ENCODE data around the gene PKD1. TPM values are rescaled to one million over a fixed set of nuclear protein-coding genes. Genes with fewer than 3 reads are reported as not detected.

The PKD1 gene
- total RNA-seq, 5 donors from 2014 or later (not counting 1 experiment from before 2014, with no cell fraction given): 99.4 to 152 (median 137) TPM

DNA sequence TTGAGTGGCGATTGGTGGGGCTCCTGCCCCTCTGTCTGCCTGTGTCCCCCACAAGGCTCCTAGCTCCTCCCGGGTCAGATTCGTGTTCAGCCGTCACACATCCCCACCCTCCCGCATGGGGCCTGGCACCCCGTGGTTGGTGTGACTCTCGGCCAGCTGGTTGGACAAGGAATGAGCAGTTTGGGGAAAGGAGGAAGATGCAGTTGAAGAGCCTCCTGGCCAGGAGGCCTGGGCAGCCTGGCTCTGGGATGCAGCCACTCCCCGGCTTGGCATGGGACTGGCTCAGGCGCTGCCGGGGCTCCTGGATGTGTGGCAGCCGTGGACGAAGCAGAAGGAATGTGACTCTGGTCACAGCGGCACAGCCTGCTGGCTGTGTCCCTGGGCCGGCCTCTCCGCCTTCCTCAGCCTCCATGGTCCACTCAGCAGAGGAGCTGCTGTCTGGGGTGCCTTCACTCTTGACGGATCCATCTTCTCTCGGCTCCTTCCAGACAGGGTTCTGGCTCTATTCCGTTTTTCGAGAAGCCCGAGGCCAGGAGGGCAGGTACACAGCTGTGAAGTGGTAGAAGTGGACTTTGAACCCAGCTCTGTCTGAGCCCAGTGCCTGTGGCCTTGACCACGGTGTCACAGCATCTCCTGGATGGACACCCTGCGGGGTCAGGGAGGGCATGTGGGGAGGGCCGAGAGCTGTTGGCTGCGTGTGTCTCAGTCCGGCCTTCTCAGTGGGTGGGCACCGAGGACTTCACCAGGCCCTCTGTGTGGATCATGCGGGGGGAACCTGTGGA is 22.0 kb upstream of the PKD1 start:
- ChIA-PET CTCF (no interaction called here), POLR2A (no interaction called here)
- H3K9me3 ChIP-seq: no peaks in the 10 kb centered on the region
- H3K36me3 ChIP-seq (ENCODE audit: control insufficient read depth in 2 of 2, extremely low read depth in 1 of 2, insufficient read depth in 1 of 2, low read length in 1 of 2): peaks cover 2 to 4% of the 10 kb centered on the region in 2 donors
- WGBS (ENCODE audit: insufficient coverage): 97% methylated on average over 19 of the region's 27 CpGs
- Mint-ChIP-seq H3K4me3 (peak overlapping the region; percentile 79 to 96 (median 94)), H3K36me3 (peaks cover 2% of the 10 kb centered on the region), H3K27ac (peak overlapping the region in 1 of 2 donors; percentile 6), H3K4me1 (peaks cover 42 to 53% (median 43%) of the 10 kb centered on the region in 3 donors), H3K9me3 (no peaks in the 10 kb centered on the region), H3K27me3 (no peaks in the 10 kb centered on the region)
- ATAC-seq (replicated peaks in 1 of 4) (no peak), DNase-seq (no peak)
- peaks cover 14 to 73% of the 10 kb centered on the region in 2 experiments for H3K4me1 ChIP-seq (ENCODE audit: control insufficient read depth in 1 of 2, extremely low read depth in 1 of 2, insufficient read depth in 2 of 2, low read length in 2 of 2)
- no peak overlapping the region for H3K4me3 ChIP-seq (ENCODE audit: control insufficient read depth in 1 of 2, extremely low read depth in 1 of 2, low read length in 1 of 2)
- peaks cover 0 to 6% of the 10 kb centered on the region in 2 experiments for H3K27me3 ChIP-seq (replicated peaks in 1 of 2; ENCODE audit: control insufficient read depth in 2 of 2, extremely low read depth in 1 of 2, insufficient read depth in 2 of 2, low read length in 1 of 2)
- no peak overlapping the region for H3K27ac ChIP-seq (ENCODE audit: low read length)

DNA sequence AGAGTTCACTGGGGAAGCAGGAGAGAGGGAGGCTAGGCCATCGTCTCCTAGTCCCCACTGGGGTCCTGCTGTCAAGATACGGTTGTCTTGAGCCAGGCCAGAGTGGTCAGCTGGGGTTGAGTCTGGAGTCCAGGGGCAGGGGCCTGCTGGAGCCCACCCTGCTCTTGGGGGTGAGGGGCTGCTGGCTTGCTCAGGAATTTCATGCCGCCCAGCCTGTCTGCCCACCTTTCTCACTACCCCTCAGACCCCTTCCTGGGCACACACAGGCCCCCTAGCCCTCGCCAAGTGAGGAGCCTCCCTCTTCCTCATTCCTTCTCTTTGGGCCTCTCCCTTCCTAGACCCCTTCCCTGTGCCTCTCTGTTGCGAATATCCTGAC is 21.1 kb upstream of the PKD1 start:
- peaks cover 17 to 76% of the 10 kb centered on the region in 2 experiments for H3K4me1 ChIP-seq (ENCODE audit: control insufficient read depth in 1 of 2, extremely low read depth in 1 of 2, insufficient read depth in 2 of 2, low read length in 2 of 2)
- 66% methylated on average over 3 of the region's 5 CpGs for WGBS (ENCODE audit: insufficient coverage)
- POLR2A ChIA-PET: no interaction called here
- no peak overlapping the region for H3K4me3 ChIP-seq (ENCODE audit: control insufficient read depth in 1 of 2, extremely low read depth in 1 of 2, low read length in 1 of 2)
- Mint-ChIP-seq H3K9me3 (no peaks in the 10 kb centered on the region), H3K4me1 (peaks cover 42 to 58% (median 48%) of the 10 kb centered on the region in 3 donors), H3K36me3 (peaks cover 2% of the 10 kb centered on the region), H3K4me3 (peak overlapping the region; percentile 79 to 96 (median 94)), H3K27ac (no peak overlapping the region), H3K27me3 (no peaks in the 10 kb centered on the region)
- peaks cover 2 to 6% of the 10 kb centered on the region in 2 donors for H3K36me3 ChIP-seq (ENCODE audit: control insufficient read depth in 2 of 2, extremely low read depth in 1 of 2, insufficient read depth in 1 of 2, low read length in 1 of 2)
- H3K27me3 ChIP-seq (replicated peaks in 1 of 2; ENCODE audit: control insufficient read depth in 2 of 2, extremely low read depth in 1 of 2, insufficient read depth in 2 of 2, low read length in 1 of 2): peaks cover 0 to 6% of the 10 kb centered on the region in 2 experiments
- ATAC-seq (replicated peaks in 1 of 4): no peak
- CTCF ChIA-PET: no interaction called here
- no peak for DNase-seq
- no peak overlapping the region for H3K27ac ChIP-seq (ENCODE audit: low read length)
- H3K9me3 ChIP-seq: no peaks in the 10 kb centered on the region

DNA sequence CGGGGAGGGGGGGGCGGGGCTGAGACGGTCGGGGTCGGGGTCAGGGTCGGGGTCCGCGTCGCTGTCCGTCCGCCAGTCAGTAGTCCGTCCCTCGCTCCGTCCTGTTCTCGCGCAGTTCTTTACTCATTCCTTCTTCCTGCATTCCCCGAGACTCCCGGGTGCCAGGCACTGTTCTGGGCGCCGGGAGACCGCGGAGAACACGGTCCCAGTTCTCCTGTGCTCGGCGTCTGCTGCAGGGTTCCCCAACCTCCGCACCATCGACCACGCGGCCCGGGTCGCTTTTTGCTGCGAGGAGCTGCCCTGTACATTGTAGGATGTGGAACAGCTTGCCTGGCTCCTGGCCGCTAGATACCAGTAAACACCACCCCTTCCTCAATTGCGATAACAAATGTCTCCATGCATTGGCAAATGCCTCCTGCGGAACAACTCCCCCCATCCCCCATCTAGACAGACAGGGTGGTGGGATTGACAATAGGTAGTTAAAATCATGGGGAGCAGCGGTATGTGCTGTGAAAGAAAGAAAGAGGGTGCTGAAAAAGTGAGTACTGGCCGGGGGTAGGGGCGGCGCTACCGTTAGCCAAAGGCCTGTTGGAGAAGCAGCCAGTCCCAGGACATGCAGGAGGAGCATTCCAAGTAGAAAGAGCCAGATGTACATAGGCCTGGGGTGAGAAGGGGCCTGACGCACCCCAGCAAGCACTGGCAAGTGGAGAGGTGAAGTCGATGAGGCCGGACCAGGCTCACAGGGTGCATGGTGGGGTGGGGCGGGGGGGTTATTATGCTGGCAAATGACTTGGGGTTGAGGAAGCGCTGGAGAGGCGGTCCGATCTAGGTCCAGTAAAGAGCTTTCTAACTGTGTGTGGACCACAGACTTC is 20.5 kb upstream of the PKD1 start:
- H3K4me1 ChIP-seq (ENCODE audit: control insufficient read depth in 1 of 2, extremely low read depth in 1 of 2, insufficient read depth in 2 of 2, low read length in 2 of 2): peaks cover 18 to 82% of the 10 kb centered on the region in 2 experiments
- Mint-ChIP-seq H3K27ac (peak overlapping the region; percentile 88 to 94), H3K27me3 (no peaks in the 10 kb centered on the region), H3K4me1 (peaks cover 46 to 63% (median 53%) of the 10 kb centered on the region in 3 donors), H3K9me3 (no peaks in the 10 kb centered on the region), H3K4me3 (peak overlapping the region; percentile 79 to 96 (median 94)), H3K36me3 (peaks cover 4% of the 10 kb centered on the region)
- peak in 1 of 35 experiments; percentile 32 for DNase-seq
- POLR2A ChIA-PET: interaction anchor here (0.6 to 1.5 kb wide), 12 partner anchors 16 to 530 kb away, joined by 3 to 10 read pairs (median 5); partner anchors contain the start of genes AMDHD2 (in 1 of the 2), KCTD5 (in 1 of the 2), MSRB1 (in 1 of the 2) and NTHL1 (in 1 of the 2)
- no peaks in the 10 kb centered on the region for H3K9me3 ChIP-seq
- H3K4me3 ChIP-seq (ENCODE audit: control insufficient read depth in 1 of 2, extremely low read depth in 1 of 2, low read length in 1 of 2): peak overlapping the region; percentile 58 to 77
- H3K27me3 ChIP-seq (replicated peaks in 1 of 2; ENCODE audit: control insufficient read depth in 2 of 2, extremely low read depth in 1 of 2, insufficient read depth in 2 of 2, low read length in 1 of 2): peaks cover 0 to 11% of the 10 kb centered on the region in 2 experiments
- WGBS (ENCODE audit: insufficient coverage): 9% methylated on average over 40 of the region's 47 CpGs
- H3K36me3 ChIP-seq (ENCODE audit: control insufficient read depth in 2 of 2, extremely low read depth in 1 of 2, insufficient read depth in 1 of 2, low read length in 1 of 2): peaks cover 3 to 12% of the 10 kb centered on the region in 2 donors
- CTCF ChIA-PET: interaction anchor here (0.6 to 4.1 kb wide), 13 partner anchors 10 to 374 kb away, joined by 3 to 24 read pairs (median 4); partner anchors contain the start of genes NTHL1 (in 1 of the 2), NUBP2 (in 1 of the 2), PKD1 (in 1 of the 2) and SPSB3 (in 1 of the 2)
- H3K27ac ChIP-seq (ENCODE audit: low read length): peak overlapping the region; percentile 23
- no peak for ATAC-seq (replicated peaks in 1 of 4)

DNA sequence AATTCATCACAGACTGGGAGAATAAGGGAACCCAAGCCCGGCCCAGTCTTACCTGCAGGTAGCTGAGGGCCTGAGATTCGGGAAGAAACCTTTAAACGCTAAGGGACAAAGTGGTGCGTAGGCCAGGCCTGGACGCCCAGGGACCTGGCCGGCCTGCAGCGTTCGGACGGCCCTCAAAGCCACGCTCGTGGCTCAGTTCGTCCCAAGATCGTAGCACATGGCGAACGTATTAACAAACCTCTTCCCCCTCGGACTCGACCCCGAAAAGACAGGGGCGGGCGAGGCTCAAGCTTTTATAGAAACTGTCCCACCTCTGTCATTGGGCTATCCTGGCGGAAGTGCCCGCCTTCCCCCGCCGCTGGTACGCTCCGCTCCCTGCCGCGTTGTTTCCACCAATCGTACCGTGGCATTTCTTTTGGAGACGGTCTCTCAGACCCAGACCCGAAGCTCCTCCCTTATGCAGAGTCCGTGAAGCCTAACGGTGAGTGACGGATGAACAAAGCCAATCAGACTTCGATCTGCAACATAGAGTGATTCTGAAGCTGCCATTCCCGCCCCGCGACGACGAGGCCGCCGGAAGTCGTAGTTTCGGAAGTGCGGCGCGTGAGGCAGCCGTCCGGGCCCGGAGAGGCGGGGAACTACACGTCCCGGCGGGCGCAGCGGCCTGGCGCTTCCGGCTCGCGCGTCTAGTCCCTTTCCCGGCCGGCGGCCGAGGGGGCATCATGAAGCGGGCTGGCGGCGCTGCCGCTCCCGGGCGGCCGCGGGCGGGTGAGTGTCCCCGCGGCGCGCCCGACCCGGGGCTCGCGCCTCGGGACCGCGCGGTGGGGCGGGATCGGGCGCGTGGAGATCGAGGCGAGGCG is 19.6 kb upstream of the PKD1 start, which contains the start of gene TRAF7:
Gene TRAF7, plus strand, starts transcription at position 692 of the 860 bp plus-strand sequence. CDS start 8,139 bp downstream, outside the sequence.
- peak; percentile 89 to 93 (median 90) for ATAC-seq (replicated peaks in 1 of 4)
- peaks cover 3 to 14% of the 10 kb centered on the region in 2 donors for H3K36me3 ChIP-seq (ENCODE audit: control insufficient read depth in 2 of 2, extremely low read depth in 1 of 2, insufficient read depth in 1 of 2, low read length in 1 of 2)
- WGBS (ENCODE audit: insufficient coverage): under 1% methylated on average over 81 of the region's 94 CpGs
- peak within 1 kb of the TSS; percentile 97 to 99 for H3K4me3 ChIP-seq (ENCODE audit: control insufficient read depth in 1 of 2, extremely low read depth in 1 of 2, low read length in 1 of 2)
- peaks cover 7% of the 10 kb centered on the region for H3K36me3 Mint-ChIP-seq
- H3K27me3 ChIP-seq (replicated peaks in 1 of 2; ENCODE audit: control insufficient read depth in 2 of 2, extremely low read depth in 1 of 2, insufficient read depth in 2 of 2, low read length in 1 of 2): peaks cover 0 to 18% of the 10 kb centered on the region in 2 experiments
- DNase-seq: peak; percentile 91 to 100 (median 98)
- peak within 1 kb of the TSS; percentile 81 for H3K27ac ChIP-seq (ENCODE audit: low read length)
- no peaks in the 10 kb centered on the region for H3K9me3 ChIP-seq
- CTCF ChIA-PET: interaction anchor here (0.6 to 4.1 kb wide), 16 partner anchors 9 to 373 kb away, joined by 3 to 24 read pairs (median 4); partner anchors contain the start of genes MLST8 (in 1 of the 2), NTHL1 (in 1 of the 2), NUBP2 (in 1 of the 2) and PGP (in 1 of the 2)
- POLR2A ChIA-PET: interaction anchor here (0.5 to 1.5 kb wide), 20 partner anchors 15 to 531 kb away, joined by 3 to 12 read pairs (median 4); partner anchors contain the start of genes AMDHD2 (in 1 of the 2), KCTD5 (in 1 of the 2), MSRB1 (in 1 of the 2) and NHERF2 (in 1 of the 2)
- peaks cover 18 to 86% of the 10 kb centered on the region in 2 experiments for H3K4me1 ChIP-seq (ENCODE audit: control insufficient read depth in 1 of 2, extremely low read depth in 1 of 2, insufficient read depth in 2 of 2, low read length in 2 of 2)
- no peaks in the 10 kb centered on the region for H3K27me3 Mint-ChIP-seq
- H3K9me3 Mint-ChIP-seq: no peaks in the 10 kb centered on the region
- H3K27ac Mint-ChIP-seq: peak within 1 kb of the TSS; percentile 88 to 94
- H3K4me3 Mint-ChIP-seq: peak within 1 kb of the TSS; percentile 79 to 96 (median 94)
- H3K4me1 Mint-ChIP-seq: peaks cover 48 to 65% (median 55%) of the 10 kb centered on the region in 3 donors

DNA sequence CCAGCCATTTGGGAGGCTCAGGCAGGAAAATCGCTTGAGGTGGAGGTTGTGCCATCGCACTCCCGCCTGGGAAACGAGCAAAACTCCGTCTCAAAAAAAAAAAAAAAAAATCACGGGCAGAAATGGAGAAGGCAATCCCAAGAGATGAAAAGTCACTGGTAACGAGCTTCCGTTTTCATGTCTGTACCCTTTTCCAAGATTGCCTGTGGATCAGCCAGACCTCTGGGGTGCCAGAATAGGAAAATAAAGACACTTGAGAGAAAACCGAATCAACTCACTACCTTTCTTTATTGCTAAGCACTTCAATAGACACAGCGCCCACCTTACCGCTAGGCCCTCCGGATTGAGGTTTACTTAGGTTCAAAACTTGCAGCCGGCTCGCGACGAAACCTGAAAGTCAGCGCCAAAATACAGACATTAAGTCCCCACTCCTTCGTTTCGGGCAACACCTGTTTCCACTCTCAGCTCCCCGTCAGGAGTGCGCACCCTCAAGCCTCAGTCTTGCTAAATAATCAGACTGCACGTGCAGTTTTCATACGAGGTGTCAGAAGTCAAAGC is 18.9 kb upstream of the PKD1 start:
- Histone ChIP-seq H3K4me3 (ENCODE audit: control insufficient read depth in 1 of 2, extremely low read depth in 1 of 2, low read length in 1 of 2) (peak overlapping the region; percentile 97 to 99), H3K4me1 (ENCODE audit: control insufficient read depth in 1 of 2, extremely low read depth in 1 of 2, insufficient read depth in 2 of 2, low read length in 2 of 2) (peaks cover 18 to 90% of the 10 kb centered on the region in 2 experiments), H3K36me3 (ENCODE audit: control insufficient read depth in 2 of 2, extremely low read depth in 1 of 2, insufficient read depth in 1 of 2, low read length in 1 of 2) (peaks cover 3 to 14% of the 10 kb centered on the region in 2 donors), H3K27ac (ENCODE audit: low read length) (peak overlapping the region; percentile 81), H3K9me3 (no peaks in the 10 kb centered on the region), H3K27me3 (replicated peaks in 1 of 2; ENCODE audit: control insufficient read depth in 2 of 2, extremely low read depth in 1 of 2, insufficient read depth in 2 of 2, low read length in 1 of 2) (peaks cover 0 to 26% of the 10 kb centered on the region in 2 experiments)
- peaks cover 7% of the 10 kb centered on the region for H3K36me3 Mint-ChIP-seq
- WGBS (ENCODE audit: insufficient coverage): 4% methylated on average over 21 of the region's 23 CpGs
- peak overlapping the region; percentile 69 to 79 for H3K27ac Mint-ChIP-seq
- H3K4me3 Mint-ChIP-seq: peak overlapping the region; percentile 79 to 91 (median 90)
- DNase-seq (peak in 12 of 35 experiments; percentile 8 to 32 (median 28)), ATAC-seq (replicated peaks in 1 of 4) (peak in 1 of 4 experiments; percentile 2)
- CTCF ChIA-PET: interaction anchor here (0.6 to 4.1 kb wide), 12 partner anchors 9 to 372 kb away, joined by 3 to 24 read pairs (median 4); partner anchors contain the start of genes MLST8 (in 1 of the 2), NUBP2 (in 1 of the 2), PGP (in 1 of the 2) and SPSB3 (in 1 of the 2)
- POLR2A ChIA-PET: interaction anchor here (0.6 to 1.5 kb wide), 9 partner anchors 19 to 528 kb away, joined by 3 to 10 read pairs (median 5); partner anchors contain the start of genes KCTD5 (in 1 of the 2), NTHL1 (in 1 of the 2), NUBP2 (in 1 of the 2) and PGP (in 1 of the 2)
- H3K9me3 Mint-ChIP-seq: no peaks in the 10 kb centered on the region
- H3K27me3 Mint-ChIP-seq: no peaks in the 10 kb centered on the region
- peaks cover 48 to 71% (median 61%) of the 10 kb centered on the region in 3 donors for H3K4me1 Mint-ChIP-seq

Measured in T-cell (primary cell).